Endothelial cell of hepatic sinusoid (primary cell): ENCODE measurements around the gene ESRP2.

Source experiments
- in situ Hi-C: cut with HindIII; loops from 2 replicates; pipeline ENCODE4 v1.10.0; 2017; ENCODE audit warnings: low sequenced_read_pairs

Gene ESRP2

DNA sequence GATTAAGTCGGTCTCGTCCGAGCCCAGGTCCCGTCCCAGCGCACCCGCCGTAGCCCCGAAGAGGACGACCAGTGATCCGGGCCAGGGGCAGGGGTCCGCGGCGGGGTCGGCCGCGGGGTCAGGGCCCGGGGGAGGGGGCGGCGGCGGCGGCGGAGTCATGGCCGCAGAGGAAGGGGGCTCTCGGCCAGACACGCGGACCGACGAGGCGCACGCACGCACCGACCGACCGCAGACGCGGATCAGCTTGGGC, at the start of gene ESRP2:
Gene ESRP2 (minus strand): TSS at position 241 of the 250 bp plus-strand sequence. CDS start 82 bp downstream, at position 159.
- in situ Hi-C loops = no loop called here

DNA sequence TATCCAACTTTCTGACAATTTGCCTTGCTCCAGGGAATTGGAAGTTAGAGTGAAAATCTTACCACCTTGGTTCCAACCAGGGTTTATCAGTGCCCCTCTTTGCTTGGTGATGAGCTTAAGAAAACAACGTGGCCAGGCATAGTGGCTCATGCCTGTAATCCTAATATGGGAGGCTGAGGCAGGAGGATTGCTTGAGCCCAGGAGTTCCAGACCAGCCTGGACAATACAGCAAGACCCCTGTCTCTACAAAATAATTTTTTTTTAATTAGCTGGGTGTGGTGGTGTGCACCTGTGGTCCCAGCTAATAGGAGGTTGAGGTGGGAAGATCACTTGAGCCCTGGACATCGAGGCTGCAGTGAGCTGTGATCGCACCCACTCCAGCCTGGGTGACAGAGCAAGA, 49.8 kb upstream of the ESRP2 start:
- in situ Hi-C loops = no loop called here

DNA sequence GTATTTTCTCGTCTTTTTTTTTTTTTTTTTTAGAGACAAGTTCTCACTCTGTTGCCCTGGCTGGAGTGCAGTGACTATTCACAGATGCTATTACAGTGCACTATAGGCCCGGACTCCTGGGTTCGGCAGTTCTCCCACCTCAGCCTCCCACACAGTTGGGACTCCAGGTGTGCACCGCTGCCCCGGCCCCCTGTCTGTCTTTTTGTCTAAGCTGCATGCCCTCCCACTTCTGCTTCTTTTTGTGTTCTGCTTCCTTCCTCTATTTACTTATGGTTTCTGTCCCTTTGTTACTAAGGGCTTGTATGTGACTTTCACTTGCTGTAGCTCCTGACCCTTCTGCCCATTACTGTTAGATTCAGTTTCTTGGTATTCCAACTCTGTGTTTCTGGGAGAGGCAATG, 48.9 kb upstream of the ESRP2 start:
- in situ Hi-C loops = no loop called here

DNA sequence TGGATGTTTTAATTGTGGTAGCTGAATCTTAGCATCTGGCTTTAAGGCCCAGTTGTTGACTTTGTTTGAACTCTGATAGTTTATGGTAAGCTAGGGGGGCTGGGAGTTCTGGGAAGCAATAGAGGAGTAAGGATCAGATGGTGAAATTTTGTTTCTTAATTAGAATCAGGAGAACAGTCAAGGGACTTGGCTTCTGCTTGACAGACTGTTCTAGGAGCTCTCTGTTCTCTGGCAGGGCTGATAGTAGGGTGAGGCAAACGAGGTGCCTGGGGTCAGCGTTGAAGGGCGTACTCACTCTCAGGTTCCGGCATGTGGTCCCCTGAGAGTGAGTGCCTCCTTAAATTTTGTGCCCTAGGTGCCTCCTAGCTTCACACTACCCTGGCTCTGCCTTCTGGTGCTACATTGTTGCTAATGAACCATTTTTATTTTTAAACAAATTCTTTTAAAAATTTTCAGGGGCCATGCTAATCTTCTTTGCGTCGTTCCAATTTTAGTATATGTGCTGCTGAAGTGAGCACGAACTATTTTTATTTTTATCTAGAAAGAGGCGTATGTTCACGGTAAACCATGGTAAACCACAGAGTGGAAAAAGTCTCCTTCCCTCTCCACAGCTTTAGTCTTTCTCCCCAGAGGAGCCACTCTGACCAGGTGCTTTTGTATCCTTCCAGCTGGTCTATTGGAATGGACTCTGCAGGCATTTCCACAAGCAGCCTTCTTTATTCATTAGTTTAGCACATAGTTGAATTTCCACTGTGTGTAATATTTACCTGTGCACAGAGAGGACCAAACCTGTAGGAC, 48.1 kb upstream of the ESRP2 start:
- in situ Hi-C loops = no loop called here

DNA sequence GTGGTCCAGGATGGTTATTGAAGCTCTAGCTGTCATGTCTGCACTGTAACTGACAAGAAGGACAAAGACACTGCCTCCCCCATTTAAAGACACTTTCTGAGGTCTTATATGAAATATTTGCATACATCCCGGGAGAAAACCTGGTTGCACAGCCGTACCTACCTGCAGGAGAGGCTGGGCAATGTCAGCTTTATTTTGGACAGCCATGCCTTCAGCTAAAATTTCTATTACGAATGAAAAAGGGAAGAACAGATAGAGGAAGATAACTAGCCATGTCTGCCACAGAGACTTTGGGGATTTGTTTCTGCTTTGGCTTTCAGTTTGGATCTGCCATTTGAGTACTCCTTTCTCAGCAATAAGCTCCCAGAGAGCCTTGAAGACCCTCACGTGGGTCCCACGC, 47.4 kb upstream of the ESRP2 start:
- in situ Hi-C loops = no loop called here

DNA sequence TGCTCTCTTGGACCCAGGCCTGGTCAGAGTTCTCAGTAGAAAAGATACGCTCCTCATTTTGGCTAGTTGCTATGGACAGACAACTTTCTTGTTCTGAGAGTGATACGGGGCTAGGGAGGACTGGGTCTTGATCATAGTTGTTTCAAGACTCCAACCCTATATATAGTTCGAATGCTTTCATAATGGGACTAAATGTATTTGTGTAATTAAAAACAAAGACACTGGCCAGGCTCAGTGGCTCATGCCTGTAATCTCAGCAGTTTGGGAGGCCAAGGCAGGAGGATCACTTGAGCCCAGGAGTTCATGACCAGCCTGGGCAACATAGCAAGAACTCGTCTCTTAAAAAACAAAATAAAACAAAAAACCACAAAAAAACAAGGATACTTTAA, 46.1 kb upstream of the ESRP2 start:
- in situ Hi-C loops = no loop called here

DNA sequence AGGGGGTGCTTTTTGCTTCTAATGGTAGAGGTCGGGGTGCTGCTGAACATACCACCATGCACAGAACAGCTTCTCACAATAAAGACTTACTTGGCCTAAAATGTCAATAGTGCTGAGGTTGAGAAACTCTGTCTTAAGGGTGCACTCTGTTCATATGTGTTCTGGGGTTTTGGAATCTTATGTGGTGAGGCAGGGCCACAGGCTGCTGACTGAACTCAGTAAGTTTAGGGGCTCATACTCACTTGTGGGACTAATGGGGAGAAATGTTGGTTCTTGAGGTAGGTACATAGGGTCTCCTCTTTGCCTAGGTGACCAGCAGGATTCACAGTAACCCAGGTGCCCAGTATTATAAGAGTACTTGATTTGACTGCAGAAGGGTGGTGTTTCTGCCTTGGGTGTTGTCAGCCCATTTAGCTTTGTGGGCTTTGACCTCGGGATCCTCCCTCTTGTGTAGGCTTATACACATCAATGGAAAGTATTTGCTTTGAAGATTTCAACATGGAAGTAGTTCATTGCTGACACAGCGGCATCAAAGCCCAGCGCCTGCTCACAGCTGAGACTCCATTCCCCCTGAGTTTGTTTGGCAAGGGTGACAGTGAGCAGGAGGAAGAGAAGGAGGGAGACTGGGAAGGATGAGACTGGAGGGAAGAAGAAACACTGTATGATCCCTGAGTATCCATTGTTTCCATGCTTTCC, 45.6 kb upstream of the ESRP2 start:
- in situ Hi-C loops = no loop called here

DNA sequence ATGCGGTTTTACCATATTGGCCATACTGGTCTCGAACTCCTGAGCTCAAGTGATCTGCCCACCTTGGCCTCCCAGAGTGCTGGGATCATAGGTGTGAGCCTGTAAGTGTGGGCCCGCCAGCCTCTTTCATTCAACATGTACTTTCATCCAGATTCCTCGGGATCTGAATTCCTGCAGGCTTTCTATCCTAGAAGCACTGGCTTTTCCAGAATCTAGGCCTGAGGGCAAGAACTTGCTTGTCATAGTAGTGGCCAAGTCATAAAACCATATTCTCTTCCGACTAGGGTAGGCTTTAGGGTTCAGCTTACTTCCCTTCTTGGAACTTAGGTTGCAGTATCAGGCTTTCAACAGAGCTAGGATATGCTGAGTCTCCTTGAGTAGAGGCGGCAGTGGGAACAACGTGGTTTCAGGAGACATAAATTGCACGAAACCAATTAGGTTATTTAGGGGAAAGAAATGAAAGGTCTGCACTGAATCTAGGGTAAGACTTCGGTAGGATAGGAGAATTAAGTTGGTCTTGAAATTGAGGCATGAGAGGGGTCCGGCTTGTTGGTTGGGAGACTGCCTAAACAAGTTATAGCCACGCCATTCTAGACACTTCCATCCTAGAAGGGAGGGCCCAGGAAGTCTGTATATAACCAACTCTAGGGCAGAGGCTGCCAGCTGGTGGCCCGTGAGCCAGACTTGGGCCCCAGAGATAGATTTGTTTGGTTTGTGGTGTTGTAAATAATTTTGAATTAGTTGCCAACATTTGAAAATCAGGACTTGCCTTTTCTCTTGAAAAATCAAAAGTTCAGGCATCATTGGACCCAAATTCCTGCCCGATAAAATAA, 44.0 kb upstream of the ESRP2 start:
- in situ Hi-C loops = no loop called here

DNA sequence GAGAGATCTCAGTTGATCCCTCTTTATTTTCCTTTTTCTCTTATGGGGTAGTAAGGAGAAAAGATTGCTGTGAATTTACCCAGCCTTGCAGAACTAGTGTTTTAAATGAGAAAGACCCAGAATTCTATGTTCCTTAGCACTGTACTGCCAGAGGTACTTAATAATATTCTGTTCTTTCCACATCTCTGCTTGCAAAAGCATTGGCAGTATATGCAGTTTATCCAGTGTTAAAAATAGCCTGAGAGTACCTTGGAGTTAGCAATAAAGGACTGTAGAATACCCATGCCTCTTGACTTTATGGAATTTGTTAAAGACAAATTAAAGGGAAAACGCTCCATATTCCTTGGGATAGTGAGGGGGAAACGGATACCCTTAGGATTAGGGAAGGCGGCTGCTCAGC, 40.3 kb upstream of the ESRP2 start:
- in situ Hi-C loops = no loop called here

DNA sequence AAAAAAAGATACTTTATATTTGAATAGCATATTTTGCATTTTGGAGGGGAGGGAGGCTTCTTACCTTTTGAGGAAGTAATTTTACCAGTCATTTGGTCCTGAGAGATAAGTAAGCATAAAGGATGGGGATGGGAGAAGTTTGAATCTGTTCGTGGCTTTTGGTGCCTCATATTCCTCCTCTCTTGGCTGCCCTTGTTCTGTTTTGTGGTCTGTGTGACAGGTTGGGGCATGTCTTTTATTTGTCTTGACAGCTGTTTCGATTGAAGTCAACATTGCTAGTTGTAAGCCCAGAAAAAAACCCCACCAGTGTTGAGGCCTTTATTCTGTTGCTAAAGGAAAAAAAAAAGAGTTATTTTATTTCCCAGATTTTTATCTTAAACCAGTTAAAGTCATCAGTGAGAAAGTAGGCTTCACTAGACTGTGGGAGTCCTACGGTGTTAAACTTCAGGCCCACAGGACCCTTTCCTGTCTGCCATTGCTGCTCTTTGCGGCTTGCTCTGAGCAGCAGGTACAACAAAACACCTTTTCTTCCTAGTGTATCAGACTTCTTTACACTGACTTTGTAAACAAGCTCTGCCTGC, 39.8 kb upstream of the ESRP2 start:
- in situ Hi-C loops = no loop called here

DNA sequence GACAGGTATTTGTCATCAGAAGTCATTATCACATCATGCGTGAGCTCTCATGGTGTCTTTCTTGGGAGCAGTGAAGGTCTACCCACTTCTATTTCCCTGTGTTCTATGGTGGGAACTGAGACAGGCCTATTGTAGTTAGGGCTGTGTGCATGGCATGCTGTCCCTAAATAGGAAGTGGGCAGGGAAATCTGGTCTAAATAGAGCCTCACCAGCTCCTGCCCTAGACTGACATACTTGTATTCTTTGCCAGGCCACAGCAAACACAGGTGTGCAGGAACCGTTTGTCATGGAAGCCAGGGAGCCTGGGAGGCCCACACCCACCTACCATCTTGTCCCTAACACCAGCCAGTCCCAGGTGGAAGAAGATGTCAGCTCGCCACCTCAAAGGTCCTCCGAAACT, 38.5 kb upstream of the ESRP2 start:
- in situ Hi-C loops = no loop called here

DNA sequence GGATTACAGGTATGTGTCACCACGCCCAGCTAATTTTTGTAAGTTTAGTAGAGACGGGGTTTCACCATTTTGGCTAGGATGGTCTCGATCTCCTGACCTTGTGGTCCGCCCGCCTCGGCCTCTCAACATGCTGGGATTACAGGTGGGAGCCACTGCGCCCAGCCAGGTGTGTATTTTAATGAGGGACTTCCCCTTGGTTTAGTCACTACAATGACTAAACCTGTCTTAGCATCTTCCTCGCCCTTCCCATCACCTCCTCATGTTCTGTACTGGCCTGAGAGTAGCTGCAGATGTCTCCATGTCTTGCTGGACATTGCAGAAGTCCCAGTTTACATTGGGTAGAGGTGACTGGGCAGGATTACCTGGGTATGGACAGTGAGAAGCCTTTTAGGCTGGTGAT, 38.0 kb upstream of the ESRP2 start:
- in situ Hi-C loops = no loop called here

DNA sequence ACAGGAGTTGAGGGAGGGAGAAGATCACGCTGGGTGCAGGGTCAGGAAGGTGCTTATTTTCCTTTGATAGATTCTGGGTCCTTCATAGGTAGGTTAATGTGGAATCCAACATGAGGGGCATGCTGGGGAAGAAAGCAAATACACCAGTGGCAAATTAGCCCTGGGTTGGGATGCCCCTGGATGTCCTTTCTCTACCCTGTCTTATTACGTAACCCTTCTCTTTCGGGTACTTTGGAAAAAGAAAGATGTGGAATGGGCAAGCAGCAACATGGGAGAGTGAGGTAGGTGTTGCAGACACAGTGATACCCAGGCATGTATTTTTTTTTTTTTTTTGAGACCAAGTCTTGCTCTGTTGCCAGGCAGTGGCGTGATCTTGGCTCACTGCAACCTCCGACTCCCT, 37.5 kb upstream of the ESRP2 start:
- in situ Hi-C loops = no loop called here

DNA sequence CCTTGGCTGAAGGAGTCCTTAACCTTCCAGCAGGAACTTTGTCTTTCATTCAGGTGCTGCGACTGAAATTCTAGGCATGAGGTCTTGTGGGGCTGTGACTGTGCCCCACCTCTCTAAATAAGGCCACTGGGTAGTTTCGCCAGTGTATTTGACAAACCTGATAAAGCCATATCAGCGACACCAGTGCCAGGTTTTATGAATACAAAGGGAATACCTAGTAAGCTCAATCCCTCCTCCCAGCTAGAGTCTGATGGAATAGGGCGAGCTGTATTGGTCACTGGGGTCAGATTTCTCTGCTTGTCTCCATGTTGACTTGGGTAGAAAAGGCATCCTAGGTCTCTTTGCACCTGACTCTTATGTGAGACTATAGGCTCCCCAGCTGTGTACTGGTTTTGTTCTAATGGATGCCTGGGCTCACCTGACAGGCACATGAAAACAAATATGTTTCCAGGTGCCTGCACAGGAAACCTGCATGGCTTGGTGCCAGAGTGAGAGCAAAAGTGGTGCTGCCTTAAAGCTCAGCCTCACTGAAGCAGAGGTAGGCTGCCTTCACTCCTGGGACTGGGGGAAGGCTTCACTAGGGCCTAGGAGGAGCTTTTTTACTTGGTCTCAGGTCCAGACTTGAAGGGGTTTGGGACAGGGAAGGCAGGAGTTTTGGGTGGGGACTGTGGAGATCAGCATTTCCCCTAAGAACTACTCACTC, 36.7 kb upstream of the ESRP2 start:
- in situ Hi-C loops = no loop called here

DNA sequence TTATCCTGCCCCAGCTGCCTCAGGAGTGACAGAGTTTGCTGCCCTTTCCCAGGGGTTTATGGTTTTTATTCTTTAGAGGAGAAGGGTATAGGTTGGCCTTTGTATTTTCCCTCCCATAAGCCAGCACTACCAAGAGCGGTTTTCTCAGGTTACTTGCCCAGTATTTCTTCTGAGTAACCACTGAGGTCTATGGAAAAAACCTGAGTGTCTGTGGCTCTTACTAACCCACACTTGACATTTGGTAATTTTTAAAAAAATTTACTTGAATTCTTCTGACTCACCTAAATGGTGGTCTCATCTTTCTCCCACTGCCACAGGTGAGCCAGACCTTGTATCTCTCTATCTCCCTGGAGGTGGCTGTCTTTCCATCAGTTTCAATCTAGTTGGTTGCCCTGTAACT, 34.4 kb upstream of the ESRP2 start:
- in situ Hi-C loops = no loop called here

DNA sequence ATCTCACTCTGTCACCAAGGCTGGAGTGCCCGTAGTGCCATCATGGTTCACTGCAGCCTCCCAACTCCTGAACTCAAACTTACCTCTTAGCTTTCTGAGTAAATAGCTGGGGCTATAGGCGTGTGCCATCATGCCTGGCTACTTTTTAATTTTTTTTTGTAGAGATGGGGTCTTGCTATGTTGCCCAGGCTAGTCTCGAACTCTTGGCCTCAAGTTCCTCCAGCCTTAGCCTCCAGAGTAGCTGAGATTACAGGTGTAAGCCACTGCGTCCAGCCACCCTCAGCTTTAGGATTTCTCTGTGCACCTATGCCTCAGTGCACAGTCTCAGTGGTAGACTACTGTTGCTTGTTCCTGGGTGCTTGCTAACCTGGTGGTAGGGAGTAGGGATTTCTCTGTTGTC, 33.9 kb upstream of the ESRP2 start:
- in situ Hi-C loops = no loop called here

DNA sequence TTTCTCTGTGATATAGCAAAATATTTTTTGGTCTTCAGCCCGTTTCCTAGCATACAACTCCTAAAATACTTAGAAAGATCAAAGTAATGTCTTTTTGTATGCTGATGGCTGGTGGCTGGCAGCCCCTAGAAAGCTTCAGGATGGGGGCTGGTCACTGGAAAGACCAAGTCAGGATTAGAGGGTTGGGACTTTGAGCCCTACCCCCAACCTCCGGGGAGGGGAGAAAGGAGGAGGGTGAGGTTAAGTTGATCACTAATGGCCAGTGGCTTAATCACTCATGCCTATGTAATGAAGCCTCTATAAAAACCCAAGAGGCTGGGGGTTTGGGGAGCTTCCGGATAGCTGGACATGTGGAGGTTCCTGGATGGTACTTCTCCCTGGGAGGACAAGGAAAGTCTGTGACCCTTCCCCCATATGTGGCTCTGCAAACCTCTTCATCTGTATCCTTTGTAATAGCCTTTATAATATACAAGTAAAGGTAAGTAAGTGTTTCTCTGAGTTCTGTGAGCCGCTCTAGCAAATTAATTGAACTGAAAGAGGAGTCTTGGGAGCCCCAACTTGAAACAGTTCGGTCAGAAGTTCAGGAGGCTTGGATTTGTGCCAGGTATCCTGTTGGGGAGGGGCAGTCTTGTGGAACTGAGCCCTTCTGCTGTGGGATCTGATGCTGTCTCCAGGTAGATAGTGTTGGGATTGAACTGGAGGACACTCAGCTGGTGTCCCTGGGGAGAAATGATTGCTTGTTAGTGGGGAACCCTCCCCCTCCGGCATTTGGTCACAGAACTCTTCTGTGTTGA, 31.9 kb upstream of the ESRP2 start:
- in situ Hi-C loops = no loop called here

DNA sequence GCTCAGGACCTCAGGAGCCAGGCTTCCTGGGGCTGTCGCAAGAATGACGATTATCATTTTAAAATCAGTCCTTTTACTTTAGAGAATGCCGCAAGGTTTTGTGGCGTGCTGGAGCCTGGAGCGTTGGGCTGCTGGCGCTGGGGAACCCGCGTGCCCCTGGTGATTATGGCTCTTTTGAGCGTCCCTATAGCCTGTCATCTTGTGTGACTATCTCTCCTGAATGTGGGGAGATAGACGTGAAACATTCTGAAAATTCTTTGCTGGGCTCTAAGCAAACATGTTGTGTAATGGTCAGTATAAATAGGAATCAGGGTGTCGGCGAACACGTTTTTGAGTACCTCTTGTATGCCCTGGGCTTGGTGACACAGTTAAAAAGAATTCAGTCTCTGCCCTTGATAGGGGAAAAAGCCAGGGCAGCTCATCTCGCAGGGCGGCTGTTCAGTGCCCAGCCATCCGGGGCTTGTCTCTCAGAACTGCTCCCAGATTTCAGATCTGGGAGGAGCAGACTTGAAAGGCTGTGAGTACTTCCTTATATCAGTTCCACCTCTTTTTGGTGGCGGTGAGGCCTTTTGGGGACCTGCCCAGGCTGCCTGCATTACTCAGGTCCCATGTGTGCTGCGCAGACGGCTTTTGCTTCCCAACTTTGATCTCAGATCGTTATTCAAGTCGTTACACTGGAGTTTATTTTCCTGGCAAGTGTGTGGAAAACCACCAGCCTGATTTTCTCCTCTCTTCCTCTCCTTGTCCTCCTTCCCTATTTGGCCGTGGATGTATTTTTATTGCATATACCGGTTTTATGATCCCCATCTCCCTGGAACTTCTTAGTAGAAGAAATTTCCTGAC, 29.4 kb upstream of the ESRP2 start:
- in situ Hi-C loops = no loop called here
